ENCODE results near the gene EVI5L. TPM values are rescaled to one million over a fixed set of nuclear protein-coding genes. Genes with fewer than 3 reads are reported as not detected.

The EVI5L gene
- total RNA-seq, 1 donor from 2014 or later, result 9.9 TPM

DNA sequence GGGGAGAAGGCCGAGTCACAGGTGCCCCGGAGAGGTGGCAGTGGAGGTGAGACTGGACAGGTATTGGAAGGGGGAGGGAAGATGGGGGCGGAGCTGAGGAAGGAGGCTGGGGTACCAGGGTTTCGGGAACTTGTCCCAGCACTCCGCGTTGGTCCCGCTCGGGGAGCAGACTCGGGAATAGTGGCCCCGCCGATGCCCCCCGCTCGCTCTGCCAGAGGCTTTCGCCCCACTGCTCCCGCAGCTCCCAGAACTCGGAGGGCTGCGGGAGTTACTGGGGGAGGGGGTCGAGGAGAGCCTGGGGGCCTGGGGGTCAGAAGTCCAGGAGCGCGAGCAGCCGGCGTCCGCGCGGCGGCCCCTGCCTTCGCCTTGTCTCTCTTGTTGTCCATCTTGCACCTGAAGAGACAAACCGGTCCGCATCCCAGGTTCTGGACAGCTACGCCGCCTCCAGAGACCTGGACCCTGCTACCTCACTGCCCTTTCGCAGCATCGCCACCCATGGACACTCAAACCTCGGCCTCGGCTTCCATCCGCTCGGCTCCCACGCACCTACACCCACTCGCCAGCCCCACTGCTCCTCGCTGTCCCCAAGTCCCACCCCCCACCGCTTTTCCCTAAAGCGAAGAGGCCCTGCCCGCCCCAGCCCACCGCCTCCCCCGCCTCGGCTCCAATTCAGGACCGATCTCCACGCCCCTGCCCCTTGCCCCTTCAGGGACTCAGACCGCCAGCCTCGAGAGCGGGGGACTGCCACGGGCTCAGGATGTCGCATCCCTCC lies 43.5 kb downstream of the EVI5L start:
- Histone ChIP-seq H3K27me3 (ENCODE audit: control insufficient read depth, insufficient read depth, low read length) (peaks cover 24% of the 10 kb centered on the region), H3K36me3 (ENCODE audit: control insufficient read depth, insufficient read depth, low read length) (no peaks in the 10 kb centered on the region), H3K4me3 (ENCODE audit: low read depth, low read length) (peak overlapping the region; percentile 52)
- DNase-seq (ENCODE audit: low read depth), result no peak
- TF ChIP-seq, protein P1, sequence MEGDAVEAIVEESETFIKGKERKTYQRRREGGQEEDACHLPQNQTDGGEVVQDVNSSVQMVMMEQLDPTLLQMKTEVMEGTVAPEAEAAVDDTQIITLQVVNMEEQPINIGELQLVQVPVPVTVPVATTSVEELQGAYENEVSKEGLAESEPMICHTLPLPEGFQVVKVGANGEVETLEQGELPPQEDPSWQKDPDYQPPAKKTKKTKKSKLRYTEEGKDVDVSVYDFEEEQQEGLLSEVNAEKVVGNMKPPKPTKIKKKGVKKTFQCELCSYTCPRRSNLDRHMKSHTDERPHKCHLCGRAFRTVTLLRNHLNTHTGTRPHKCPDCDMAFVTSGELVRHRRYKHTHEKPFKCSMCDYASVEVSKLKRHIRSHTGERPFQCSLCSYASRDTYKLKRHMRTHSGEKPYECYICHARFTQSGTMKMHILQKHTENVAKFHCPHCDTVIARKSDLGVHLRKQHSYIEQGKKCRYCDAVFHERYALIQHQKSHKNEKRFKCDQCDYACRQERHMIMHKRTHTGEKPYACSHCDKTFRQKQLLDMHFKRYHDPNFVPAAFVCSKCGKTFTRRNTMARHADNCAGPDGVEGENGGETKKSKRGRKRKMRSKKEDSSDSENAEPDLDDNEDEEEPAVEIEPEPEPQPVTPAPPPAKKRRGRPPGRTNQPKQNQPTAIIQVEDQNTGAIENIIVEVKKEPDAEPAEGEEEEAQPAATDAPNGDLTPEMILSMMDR (IDR thresholded peaks at IDR 0.05; ENCODE audit: insufficient read depth, low read length, poor library complexity, severe bottlenecking), result no peak

DNA sequence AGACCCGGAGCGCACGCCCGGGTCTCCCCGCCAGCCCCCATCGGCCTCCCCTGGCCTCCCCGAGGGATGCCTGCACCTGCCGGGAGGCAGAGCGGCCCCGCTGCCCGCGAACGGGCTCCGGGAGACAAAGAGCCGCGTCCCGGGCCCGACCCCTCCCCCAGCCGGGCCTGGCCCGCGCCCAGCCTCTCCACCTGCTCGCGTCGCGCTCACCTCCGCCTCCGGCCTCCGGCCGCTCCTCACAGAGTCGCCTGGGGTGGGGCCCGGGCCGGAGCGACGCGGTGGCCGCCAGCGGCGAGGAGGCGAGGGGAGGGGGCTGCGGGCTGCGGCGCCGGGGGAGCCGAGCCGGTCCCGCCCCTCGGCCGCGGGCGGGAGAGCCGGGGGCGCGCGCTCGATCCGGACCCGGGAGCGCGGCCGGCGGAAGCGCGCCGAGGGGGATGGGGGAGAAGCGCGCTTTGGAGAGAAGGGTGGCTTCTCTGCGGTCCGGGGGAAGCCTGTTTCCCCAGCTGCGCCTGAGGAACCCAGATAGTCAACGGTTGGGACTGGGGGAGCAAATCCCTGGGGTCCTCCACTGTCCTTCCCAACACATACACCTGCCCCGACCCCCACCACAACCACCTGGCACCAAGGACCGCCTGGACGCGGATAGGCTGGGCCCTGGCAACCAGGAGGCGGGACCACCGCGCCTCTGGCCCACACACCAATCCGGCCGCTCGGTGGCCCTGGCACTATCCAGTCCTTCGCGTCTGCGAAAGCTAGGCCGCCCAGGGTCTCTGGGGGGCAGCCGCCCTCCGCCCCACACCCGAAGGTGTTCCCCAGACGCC lies 44.3 kb downstream of the EVI5L start, which contains the start of gene PRR36:
Gene PRR36 (minus strand): TSS at position 315 of the 821 bp plus-strand sequence. CDS start 701 bp downstream, outside the sequence.
- TF ChIP-seq, protein P1 (IDR thresholded peaks at IDR 0.05; ENCODE audit: insufficient read depth, low read length, poor library complexity, severe bottlenecking), result no peak
- no peak for DNase-seq (ENCODE audit: low read depth)
- Histone ChIP-seq H3K4me3 (ENCODE audit: low read depth, low read length) (peak within 1 kb of the TSS; percentile 52), H3K36me3 (ENCODE audit: control insufficient read depth, insufficient read depth, low read length) (no peaks in the 10 kb centered on the region), H3K27me3 (ENCODE audit: control insufficient read depth, insufficient read depth, low read length) (peaks cover 24% of the 10 kb centered on the region)

DNA sequence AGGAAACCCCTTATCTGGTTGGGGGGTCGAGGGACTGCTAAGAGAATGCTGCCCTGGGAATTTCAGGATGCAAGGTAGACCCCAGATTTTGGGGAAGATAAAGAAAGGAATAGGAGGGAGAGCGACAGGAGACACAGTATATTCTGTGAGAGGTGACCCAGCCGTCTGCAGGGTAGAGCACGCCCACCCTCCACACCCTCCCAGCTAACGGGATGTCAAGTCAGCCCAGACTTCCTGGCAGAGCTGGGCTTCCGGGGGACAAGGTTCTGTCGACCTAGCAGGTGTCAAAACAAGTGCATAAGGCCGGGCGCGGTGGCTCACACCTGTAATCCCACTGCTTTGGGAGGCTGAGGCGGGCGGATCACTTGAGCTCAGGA lies 44.9 kb downstream of the EVI5L start:
- no peaks in the 10 kb centered on the region for H3K36me3 ChIP-seq (ENCODE audit: control insufficient read depth, insufficient read depth, low read length)
- TF ChIP-seq, protein P1 (IDR thresholded peaks at IDR 0.05; ENCODE audit: insufficient read depth, low read length, poor library complexity, severe bottlenecking), result no peak
- DNase-seq (ENCODE audit: low read depth), result no peak
- peaks cover 24% of the 10 kb centered on the region for H3K27me3 ChIP-seq (ENCODE audit: control insufficient read depth, insufficient read depth, low read length)
- H3K4me3 ChIP-seq (ENCODE audit: low read depth, low read length), result peak overlapping the region; percentile 52

DNA sequence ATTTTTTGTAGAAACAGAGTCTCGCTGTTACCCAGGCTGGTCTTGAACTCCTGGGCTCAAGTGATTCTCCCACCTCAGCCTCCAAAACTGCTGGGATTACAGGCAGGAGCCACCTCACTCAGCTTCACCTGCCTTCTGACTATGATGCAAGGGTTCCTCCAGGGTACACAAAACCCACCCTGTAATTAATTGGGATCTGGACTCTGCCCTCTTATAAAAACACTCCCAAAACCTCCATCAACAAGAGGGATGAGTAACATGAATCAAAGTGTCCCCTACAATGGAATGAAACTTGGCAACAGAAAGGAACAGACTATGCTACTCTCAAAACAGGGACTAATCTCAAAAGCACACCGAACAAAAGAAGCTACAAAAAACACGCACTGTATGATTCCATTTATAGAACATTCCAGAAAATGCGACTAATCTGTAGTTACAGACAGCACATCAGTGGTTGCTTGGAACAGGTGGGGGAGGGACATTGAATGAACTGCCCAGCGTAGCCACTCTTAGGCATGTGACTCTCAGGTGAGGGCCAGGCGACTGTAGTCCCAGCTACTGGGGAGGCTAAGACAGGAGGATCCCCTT lies 47.3 kb downstream of the EVI5L start:
- Histone ChIP-seq H3K4me3 (ENCODE audit: low read depth, low read length) (no peak overlapping the region), H3K27me3 (ENCODE audit: control insufficient read depth, insufficient read depth, low read length) (peaks cover 24% of the 10 kb centered on the region), H3K36me3 (ENCODE audit: control insufficient read depth, insufficient read depth, low read length) (no peaks in the 10 kb centered on the region)
- no peak for DNase-seq (ENCODE audit: low read depth)
- TF ChIP-seq, protein P1 (IDR thresholded peaks at IDR 0.05; ENCODE audit: insufficient read depth, low read length, poor library complexity, severe bottlenecking), result no peak

DNA sequence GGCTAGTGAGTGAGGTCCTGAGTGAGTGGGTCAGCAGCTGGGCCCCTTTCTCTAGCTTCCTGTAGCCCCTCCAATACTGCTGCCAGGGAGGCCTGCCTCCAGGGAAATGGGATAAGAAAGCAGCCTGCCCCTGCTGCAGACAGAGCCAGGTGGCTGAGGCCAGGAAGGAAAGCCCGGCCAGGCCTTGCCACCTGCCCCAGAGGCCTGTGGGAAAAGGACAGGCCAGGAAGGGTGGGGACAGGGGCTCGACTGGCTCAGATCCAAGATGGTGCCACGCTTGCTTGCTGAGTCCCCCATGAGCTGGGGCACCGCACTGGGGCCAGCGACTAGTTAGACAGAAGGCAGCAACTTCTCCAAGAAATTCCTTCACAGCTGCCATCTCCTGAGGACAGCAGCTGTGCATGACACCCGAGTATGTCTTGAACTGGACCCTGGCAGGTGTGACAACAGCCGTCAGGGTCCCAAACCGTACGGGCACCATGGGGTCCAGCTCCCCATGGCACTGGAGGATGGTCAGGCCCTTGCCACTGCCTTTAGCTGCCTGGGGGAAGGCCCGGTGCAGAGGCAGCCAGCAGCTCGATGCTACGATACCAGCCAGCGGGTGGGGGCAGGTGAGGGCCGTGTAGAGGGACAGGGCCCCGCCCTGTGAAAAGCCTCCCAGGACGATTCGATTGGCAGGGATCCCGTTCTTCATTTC lies 49.2 kb downstream of the EVI5L start:
- Histone ChIP-seq H3K27me3 (ENCODE audit: control insufficient read depth, insufficient read depth, low read length) (peaks cover 9% of the 10 kb centered on the region), H3K36me3 (ENCODE audit: control insufficient read depth, insufficient read depth, low read length) (no peaks in the 10 kb centered on the region), H3K4me3 (ENCODE audit: low read depth, low read length) (no peak overlapping the region)
- no peak for DNase-seq (ENCODE audit: low read depth)
- TF ChIP-seq, protein P1 (IDR thresholded peaks at IDR 0.05; ENCODE audit: insufficient read depth, low read length, poor library complexity, severe bottlenecking), result no peak

All from kidney epithelial cell (primary cell).